Measurements from ENCODE around the gene TNFRSF1B.

GRCh38 chr1:12121212-12122003, 45.4 kb upstream of the TNFRSF1B start:
- no peak for TF ChIP-seq POLR2A (IDR thresholded peaks at IDR 0.05)
- TF ChIP-seq EP300 (IDR thresholded peaks at IDR 0.05): no peak

All from tibial nerve (tissue), 3 donors.